Uterus (tissue), 2 donors: ENCODE results near the gene FCHSD2.

Experiments
- CTCF ChIP-seq, 4 experiments: fragments of 200-600 bp in 2 of 4; fragments of 450-650 bp in 2 of 4; sonication (generic) in 2 of 4; IDR thresholded peaks; one replicate each; pipeline ENCODE4 v1.5.1; 2016 to 2019; ENCODE audit warnings: antibody characterized with exemption in 4 of 4, mild to moderate bottlenecking in 2 of 4, moderate library complexity in 1 of 4
- POLR2A ChIP-seq, 2 donors: fragments of 450-650 bp; IDR thresholded peaks; one replicate each; pipeline ENCODE4 v1.6.1; 2016; ENCODE audit warnings: antibody characterized with exemption in 2 of 2, mild to moderate bottlenecking in 1 of 2, moderate library complexity in 1 of 2

- no peak for TF ChIP-seq CTCF (IDR thresholded peaks at IDR 0.05)
- no peak for TF ChIP-seq POLR2A (IDR thresholded peaks at IDR 0.05)
Measured at GRCh38 chr11:72793076-72793424, 349.1 kb downstream of the FCHSD2 start.
